IMR-90 (cell line): Measurements from ENCODE around the gene MOB1B. TPM values are rescaled to one million over a fixed set of nuclear protein-coding genes. Genes with fewer than 3 reads are reported as not detected.
A peak's percentile ranks its signal among the peaks of the same experiment; 100 is the strongest.

ENCODE experiments used
- ATAC-seq: fragments of 200-7000 bp; cut with Tn5 transposase; 2 replicates; pipeline ENCODE4 v1.9.1; 2020; ENCODE audit warnings: low read depth, mild to moderate bottlenecking, moderate library complexity
- BruUV-seq: library from RNA; stranded (reverse); fragments of 400-500 nt; replicated peaks from 2 replicates; lab custom pipeline; 2021; lab: Mats Ljungman, UMichigan
- CTCF ChIA-PET: fragments of 300-600 bp; formaldehyde crosslinking; extraction: SDS; loops from one replicate; lab custom pipeline; 2021; ENCODE audit warnings: antibody characterized with exemption; lab: Yijun Ruan, JAX
- POLR2A ChIA-PET: fragments of 300-600 bp; sonication (Branson Sonifier 250); formaldehyde crosslinking; loops from one replicate; lab custom pipeline; 2022; ENCODE audit warnings: antibody characterized with exemption; ENCODE audit not compliant: unreplicated experiment; lab: Charles Lee
- DNase-seq: peaks from one replicate; pipeline ENCODE4 v3.0.0; 2013
- H2AFZ ChIP-seq: replicated peaks from 2 replicates; pipeline ENCODE3; 2013; ENCODE audit warnings: low read length, mild to moderate bottlenecking; ENCODE audit not compliant: poor library complexity
- H2AK5ac ChIP-seq: 2 replicates; pipeline ENCODE4 v1.6.1; 2013; ENCODE audit warnings: low read depth, low read length, inconsistent platforms
- H2AK9ac ChIP-seq: replicated peaks from 2 replicates; pipeline ENCODE3; 2013; ENCODE audit warnings: mild to moderate bottlenecking, low read depth, low read length, moderate library complexity; ENCODE audit not compliant: poor library complexity
- H2BK120ac ChIP-seq: 2 replicates; pipeline ENCODE4 v1.6.1; 2013; ENCODE audit warnings: low read depth, low read length, inconsistent platforms
- H2BK15ac ChIP-seq: 3 replicates; pipeline ENCODE4 v1.6.1; 2013; ENCODE audit warnings: low read depth, low read length, inconsistent platforms
- H2BK20ac ChIP-seq: 2 replicates; pipeline ENCODE4 v1.6.1; 2013; ENCODE audit warnings: low read depth, mild to moderate bottlenecking, inconsistent platforms, low read length, moderate library complexity
- H2BK5ac ChIP-seq: 2 replicates; pipeline ENCODE4 v1.6.1; 2013; ENCODE audit warnings: mild to moderate bottlenecking, low read depth, low read length, inconsistent platforms; ENCODE audit not compliant: poor library complexity, severe bottlenecking
- H3K14ac ChIP-seq: replicated peaks from 2 replicates; pipeline ENCODE4 v1.6.1; 2013; ENCODE audit warnings: low read depth, low read length, inconsistent platforms
- H3K18ac ChIP-seq: 2 replicates; pipeline ENCODE4 v1.6.1; 2013; ENCODE audit warnings: low read depth, low read length, control low read depth
- H3K23ac ChIP-seq: 2 replicates; pipeline ENCODE4 v1.6.1; 2013; ENCODE audit warnings: low read depth, low read length, inconsistent platforms
- H3K27ac ChIP-seq: 2 replicates; pipeline ENCODE4 v1.5.1; 2013; ENCODE audit warnings: mild to moderate bottlenecking, control low read depth, low read length; ENCODE audit not compliant: insufficient read depth
- H3K27me3 ChIP-seq: 2 replicates; pipeline ENCODE4 v1.6.1; 2013; ENCODE audit warnings: low read length; ENCODE audit not compliant: control insufficient read depth, insufficient read depth
- H3K36me3 ChIP-seq: 2 replicates; pipeline ENCODE4 v1.6.1; 2013; ENCODE audit warnings: low read length, mixed read lengths; ENCODE audit not compliant: control insufficient read depth, insufficient read depth
- H3K4ac ChIP-seq: 2 replicates; pipeline ENCODE4 v1.6.1; 2013; ENCODE audit warnings: low read depth, low read length, inconsistent platforms
- H3K4me1 ChIP-seq: 2 replicates; pipeline ENCODE4 v1.6.1; 2013; ENCODE audit warnings: low read length, mixed read lengths; ENCODE audit not compliant: control insufficient read depth, insufficient read depth
- H3K4me2 ChIP-seq: 2 replicates; pipeline ENCODE4 v1.6.1; 2013; ENCODE audit warnings: low read depth, mild to moderate bottlenecking, control low read depth, low read length, moderate library complexity
- H3K4me3 ChIP-seq: 2 replicates; pipeline ENCODE4 v1.5.1; 2013; ENCODE audit warnings: low read depth, mild to moderate bottlenecking, control low read depth, low read length, moderate library complexity; ENCODE audit not compliant: insufficient read depth
- H3K56ac ChIP-seq: 2 replicates; pipeline ENCODE4 v1.6.1; 2013; ENCODE audit warnings: low read length, inconsistent platforms; ENCODE audit not compliant: insufficient read depth; ENCODE audit errors: extremely low read depth
- H3K79me1 ChIP-seq, 2 experiments: 2 replicates each; pipeline ENCODE4 v1.6.1; 2013; ENCODE audit warnings: low read length in 2 of 2, inconsistent platforms in 1 of 2, low read depth in 1 of 2
- H3K9ac ChIP-seq: 2 replicates; pipeline ENCODE4 v1.6.1; 2013; ENCODE audit warnings: low read depth, low read length, control low read depth
- H3K9me1 ChIP-seq: 2 replicates; pipeline ENCODE4 v1.6.1; 2013; ENCODE audit warnings: low read length, inconsistent platforms; ENCODE audit not compliant: insufficient read depth
- H3K9me3 ChIP-seq: 2 replicates; pipeline ENCODE4 v1.6.1; 2013; ENCODE audit warnings: low read length; ENCODE audit not compliant: control insufficient read depth, insufficient read depth
- H4K20me1 ChIP-seq: 2 replicates; pipeline ENCODE4 v1.6.1; 2013; ENCODE audit warnings: low read length, inconsistent platforms; ENCODE audit not compliant: insufficient read depth
- H4K5ac ChIP-seq: 2 replicates; pipeline ENCODE4 v1.6.1; 2013; ENCODE audit warnings: mild to moderate bottlenecking, low read depth, low read length, control low read depth
- H4K8ac ChIP-seq, 2 experiments: 2 replicates each; pipeline ENCODE4 v1.6.1; 2013; ENCODE audit warnings: low read depth in 2 of 2, low read length in 2 of 2, control low read depth in 1 of 2, inconsistent platforms in 1 of 2
- H4K91ac ChIP-seq: 2 replicates; pipeline ENCODE4 v1.6.1; 2013; ENCODE audit warnings: low read depth, low read length, inconsistent platforms; ENCODE audit not compliant: insufficient read depth
- FOS ChIP-seq: fragments of 150-350 bp; IDR thresholded peaks from 2 replicates; pipeline ENCODE4 v1.6.1; 2016; ENCODE audit warnings: low read depth, low read length
- MAZ ChIP-seq: IDR thresholded peaks from 2 replicates; pipeline ENCODE4 v1.6.1; 2012; ENCODE audit warnings: low read depth, mild to moderate bottlenecking, low read length, improper control_type of control experiment, moderate library complexity, borderline replicate concordance
- RAD21 ChIP-seq: IDR thresholded peaks from 2 replicates; pipeline ENCODE4 v1.6.1; 2012; ENCODE audit warnings: low read length, improper control_type of control experiment
- WGBS, 2 experiments: methylation state at CpG; one replicate each; pipeline versions ENCODE4 v1.1.5 to v1.1.7; 2013; ENCODE audit warnings: missing lambda C conversion rate in 2 of 2; ENCODE audit not compliant: insufficient read length in 1 of 2; ENCODE audit errors: extremely low coverage in 2 of 2; 5-methylcytosine and 5-hydroxymethylcytosine counted together
- dilution Hi-C: fragments of 300-500 bp; cut with HindIII; formaldehyde crosslinking; loops from one replicate; pipeline ENCODE4 v1.14.3; 2018; ENCODE audit warnings: low sequenced_read_pairs; ENCODE audit not compliant: unreplicated experiment
- in situ Hi-C: fragments of 300-500 bp; cut with MboI; formaldehyde crosslinking; loops from 3 replicates; pipeline ENCODE4 v1.14.3; 2019; ENCODE audit warnings: low sequenced_read_pairs, inconsistent platforms, mixed read lengths
- intact Hi-C: fragments of 100-400 bp; cut with micrococcal nuclease; formaldehyde crosslinking; loops from 2 replicates; pipeline ENCODE4 v1.10.0; 2022
- polyA plus RNA-seq, 3 experiments: library from polyadenylated mRNA; depleted of rRNA; stranded (reverse); fragments of >200 nt; gene quantifications; 2 replicates each; pipeline ENCODE4 v1.2.3, GENCODE V29; 2012; ENCODE audit warnings: low replicate concordance in 1 of 3
- total RNA-seq: library from RNA; depleted of rRNA; stranded (reverse); fragments of >200 nt; gene quantifications from 2 replicates; pipeline ENCODE4 v1.2.3, GENCODE V29; 2012

Gene MOB1B
- total and polyA plus RNA-seq, 2 of the 4 experiments (the other 2 are of a cell fraction) = 5.7 to 6.8 TPM

- TF ChIP-seq FOS = no peak
These were observed 54.5 kb downstream of the MOB1B start (continued) for GRCh38 chr4:70956549-70957210.

GRCh38 chr4:70958681-70959080, 56.5 kb downstream of the MOB1B start:
- Histone ChIP-seq H2BK20ac (no peak overlapping the region), H3K9ac (no peak overlapping the region), H3K18ac (peak overlapping the region; percentile 5; the same call in 1 of the 2 replicates), H2BK120ac (no peak overlapping the region), H4K91ac (no peak overlapping the region), H3K9me3 (no peaks in the 10 kb centered on the region), H4K8ac (peak overlapping the region in 1 of 2 experiments; percentile 59; a peak in 2 of 4 replicates), H3K79me1 (peaks cover 30 to 41% of the 10 kb centered on the region in 2 experiments), H2AFZ (no peak overlapping the region), H4K20me1 (peaks cover 6% of the 10 kb centered on the region; the same call in 1 of the 2 replicates), H2BK15ac (no peak overlapping the region), H3K36me3 (peaks cover 3% of the 10 kb centered on the region; the same call in 1 of the 2 replicates), H3K4me2 (peak overlapping the region; percentile 49), H3K56ac (no peak overlapping the region), H2AK9ac (no peak overlapping the region), H3K27ac (0 out of 2 replicates have a peak overlapping the region, but pooled peaks have one; percentile 15), H2AK5ac (no peak overlapping the region), H3K4me3 (no peak overlapping the region), H3K4me1 (peaks cover 10% of the 10 kb centered on the region), H3K9me1 (peaks cover 4% of the 10 kb centered on the region; the same call in 1 of the 2 replicates), H3K27me3 (no peaks in the 10 kb centered on the region), H3K4ac (peak overlapping the region; percentile 39), H3K23ac (no peak overlapping the region), H4K5ac (no peak overlapping the region), H3K14ac (peak overlapping the region; percentile 11; the same call in 1 of the 2 replicates), H2BK5ac (peak overlapping the region; percentile 69)
- DNase-seq (peak; percentile 89), ATAC-seq (peak; percentile 96)
- CTCF ChIA-PET = interaction anchor here (0.7 to 1.5 kb wide), 2 partner anchors 16 to 51 kb away, joined by 3 to 5 read pairs; no protein-coding TSS in a partner anchor
- 27% methylated on average over 2 of the region's 3 CpGs; no CpG with 5 or more reads in 1 of the 2 experiments for WGBS, 2 experiments
- POLR2A ChIA-PET = interaction anchor here (1.1 kb wide), 1 partner anchor 13 kb away, joined by 3 read pairs; no protein-coding TSS in a partner anchor
- in situ Hi-C loops (no loop called here), intact Hi-C loops (loop anchor here (2.0 to 5.0 kb wide), 2 partner anchors 48 to 56 kb away; partner anchors contain the start of gene MOB1B), dilution Hi-C loops (no loop called here)
- no TSS peak for BruUV-seq
- TF ChIP-seq RAD21 = peak; percentile 8; the same call in 1 of the 2 replicates
- TF ChIP-seq MAZ = no peak
